HG02623 (cell line): ENCODE results near the gene HDAC3.
A peak's percentile ranks its signal among the peaks of the same experiment; 100 is the strongest.

Experiments
- ATAC-seq: cut with Tn5 transposase; IDR thresholded peaks from one replicate; pipeline ENCODE4 v1.9.1; 2021; ENCODE audit warnings: moderate library complexity; ENCODE audit not compliant: unreplicated experiment

The HDAC3 gene

GRCh38 chr5:141605523-141606277, 30.9 kb downstream of the HDAC3 start:
- ATAC-seq = peak; percentile 98

GRCh38 chr5:141603923-141604717, 32.5 kb downstream of the HDAC3 start:
- no peak for ATAC-seq

GRCh38 chr5:141602606-141603005, 34.0 kb downstream of the HDAC3 start:
- no peak for ATAC-seq

- ATAC-seq = no peak
Observed at GRCh38 chr5:141598391-141599345, 38.0 kb downstream of the HDAC3 start.

- ATAC-seq = no peak
Observed at GRCh38 chr5:141597814-141598213, 38.8 kb downstream of the HDAC3 start.

- ATAC-seq = no peak
Observed at GRCh38 chr5:141597394-141597793, 39.3 kb downstream of the HDAC3 start.

GRCh38 chr5:141596867-141597266, 39.8 kb downstream of the HDAC3 start:
- no peak for ATAC-seq

GRCh38 chr5:141590127-141590526, 46.5 kb downstream of the HDAC3 start:
- ATAC-seq = no peak

GRCh38 chr5:141586246-141586645, 50.4 kb downstream of the HDAC3 start:
- no peak for ATAC-seq

- no peak for ATAC-seq
Observed at GRCh38 chr5:141585594-141585993, 51.1 kb downstream of the HDAC3 start.

GRCh38 chr5:141574122-141574510, 62.5 kb downstream of the HDAC3 start:
- no peak for ATAC-seq

GRCh38 chr5:141573489-141574121, 63.0 kb downstream of the HDAC3 start:
- no peak for ATAC-seq
